HG02938 (cell line): ENCODE measurements around the gene AGBL1.
A peak's percentile ranks its signal among the peaks of the same experiment; 100 is the strongest.

Experiments used
- ATAC-seq: cut with Tn5 transposase; IDR thresholded peaks from one replicate; pipeline ENCODE4 v1.9.1; 2021; ENCODE audit warnings: mild to moderate bottlenecking, moderate library complexity; ENCODE audit not compliant: unreplicated experiment

The AGBL1 gene

DNA sequence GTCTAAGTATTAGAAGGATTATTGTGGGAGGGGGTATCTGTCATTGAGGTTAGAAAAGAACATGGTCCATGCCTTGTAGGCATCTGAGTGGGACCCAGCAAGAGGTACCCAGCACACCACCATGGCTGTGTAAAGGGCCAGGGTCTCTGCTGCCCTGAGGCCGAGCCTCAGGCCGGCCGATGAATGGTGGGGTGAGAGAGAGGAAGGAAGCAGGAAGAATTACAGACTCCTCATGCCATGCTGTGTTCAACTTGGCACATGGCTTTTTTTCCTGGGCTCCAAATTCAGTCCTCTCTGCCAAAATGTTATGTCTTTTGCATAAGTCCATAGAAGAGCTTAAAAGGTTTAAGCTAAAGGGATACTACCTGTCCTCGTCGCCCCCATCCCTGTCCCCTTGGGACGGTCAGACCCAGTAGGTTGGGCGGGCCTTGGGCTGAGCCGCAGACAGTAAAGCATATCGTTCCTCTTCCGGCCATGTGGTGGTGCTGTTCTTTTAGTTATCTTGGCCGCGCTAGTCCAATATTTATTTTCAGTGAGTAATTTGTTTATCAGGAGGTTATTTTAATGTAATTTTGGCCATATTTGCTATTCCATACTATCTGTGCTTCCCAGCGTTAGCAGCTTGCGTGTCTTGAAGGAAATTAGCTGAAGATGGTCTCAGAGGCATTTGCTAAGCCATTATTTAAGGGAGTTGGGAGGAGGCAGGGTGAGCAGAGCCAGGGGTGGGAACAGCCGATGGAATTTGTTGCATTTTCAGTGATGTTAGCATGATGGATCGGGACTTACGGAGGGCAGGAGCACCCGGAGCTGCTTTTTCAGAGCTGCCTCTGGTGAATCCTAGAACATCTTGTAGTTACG lies 152.4 kb downstream of the AGBL1 start:
- ATAC-seq: peak; percentile 72

- ATAC-seq: no peak
Measured at GRCh38 chr15:86235667-86236066, 156.0 kb downstream of the AGBL1 start.

DNA sequence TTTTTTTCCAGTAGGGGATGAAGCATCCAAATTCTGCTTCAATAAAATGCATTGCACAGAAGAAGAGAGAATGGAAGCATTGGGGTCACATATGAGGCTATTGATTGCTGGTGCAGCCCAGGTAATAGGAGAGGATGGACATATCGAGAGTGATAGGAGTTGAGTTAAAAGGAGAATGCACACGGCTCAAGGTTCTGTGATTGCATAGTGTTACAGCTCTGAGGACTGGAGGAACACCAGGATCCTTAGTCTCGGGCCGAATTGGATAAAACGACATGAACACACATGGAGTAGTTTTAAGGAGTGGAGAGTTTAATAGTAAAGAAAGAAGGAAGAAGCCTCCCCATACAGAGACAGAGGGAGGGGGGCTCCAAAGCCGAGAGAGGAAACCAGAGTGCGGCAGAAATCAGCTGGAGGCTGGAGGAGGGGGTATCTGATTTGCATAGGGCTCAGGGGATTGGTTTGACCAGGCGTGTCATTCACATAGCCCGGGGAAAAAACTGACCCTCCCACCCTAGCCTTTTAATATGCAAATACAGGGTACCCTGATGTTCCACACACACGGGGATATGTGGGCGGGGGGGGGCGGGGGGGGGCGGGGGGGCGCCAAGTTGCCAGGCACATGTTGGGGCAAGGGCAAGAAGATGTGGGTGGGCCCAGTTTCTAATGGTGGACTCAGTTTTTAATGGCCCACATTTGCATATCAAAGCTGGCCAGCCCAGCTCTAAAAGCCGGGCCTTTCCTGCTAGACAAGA lies 156.9 kb downstream of the AGBL1 start:
- no peak for ATAC-seq

DNA sequence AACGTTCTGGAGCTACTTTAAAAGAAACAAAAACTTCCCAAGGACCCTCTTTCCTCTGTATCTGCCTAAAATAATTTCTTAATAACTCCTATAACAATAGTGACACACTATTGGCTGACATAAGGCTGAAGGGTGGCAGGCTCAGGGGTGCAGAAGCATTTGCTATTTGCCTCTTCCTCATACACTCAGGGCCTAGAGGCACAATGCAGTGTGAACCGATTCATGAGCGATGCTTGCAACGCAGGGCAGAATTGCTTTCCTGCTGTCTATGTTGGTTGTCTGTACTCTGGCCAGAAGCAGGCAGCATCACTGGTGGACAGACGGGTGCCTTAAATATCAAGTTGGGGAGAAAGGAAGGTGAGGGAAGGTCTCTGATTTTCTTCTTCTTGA lies 157.4 kb downstream of the AGBL1 start:
- ATAC-seq: no peak

DNA sequence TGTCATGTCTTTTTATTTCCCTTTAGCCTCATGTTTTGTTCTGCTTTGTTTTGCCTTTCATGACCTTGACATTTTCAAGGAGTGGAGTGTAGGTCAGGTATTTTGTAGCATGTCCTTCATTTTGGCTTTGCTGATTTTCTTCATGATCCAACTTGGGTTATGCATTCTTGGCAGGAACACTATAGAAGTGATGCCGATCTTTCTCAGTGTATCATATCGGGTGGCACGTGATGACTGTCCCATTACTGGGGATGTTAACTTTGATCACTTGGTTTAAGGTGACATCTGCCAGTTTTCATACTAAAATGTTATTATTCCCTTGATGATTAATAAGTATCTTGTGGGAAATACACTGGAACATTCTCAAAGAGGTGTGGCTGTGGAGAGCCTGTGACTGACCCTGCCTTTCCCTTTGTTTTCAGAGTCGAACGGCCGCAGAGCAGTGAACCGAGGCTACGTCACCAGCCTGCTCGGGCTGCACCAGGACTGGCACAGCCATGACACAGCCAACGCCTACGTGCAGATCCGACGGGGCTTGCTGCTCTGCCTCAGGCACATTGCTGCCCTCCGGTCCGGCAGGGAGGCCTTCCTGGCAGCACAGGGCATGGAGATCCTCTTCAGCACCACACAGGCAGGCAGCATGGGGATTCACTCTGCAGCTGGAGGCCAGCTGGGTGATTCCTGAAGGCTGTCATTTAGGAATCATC lies 167.7 kb downstream of the AGBL1 start:
- no peak for ATAC-seq

GRCh38 chr15:86255247-86255646 lies 175.6 kb downstream of the AGBL1 start:
- ATAC-seq: no peak

DNA sequence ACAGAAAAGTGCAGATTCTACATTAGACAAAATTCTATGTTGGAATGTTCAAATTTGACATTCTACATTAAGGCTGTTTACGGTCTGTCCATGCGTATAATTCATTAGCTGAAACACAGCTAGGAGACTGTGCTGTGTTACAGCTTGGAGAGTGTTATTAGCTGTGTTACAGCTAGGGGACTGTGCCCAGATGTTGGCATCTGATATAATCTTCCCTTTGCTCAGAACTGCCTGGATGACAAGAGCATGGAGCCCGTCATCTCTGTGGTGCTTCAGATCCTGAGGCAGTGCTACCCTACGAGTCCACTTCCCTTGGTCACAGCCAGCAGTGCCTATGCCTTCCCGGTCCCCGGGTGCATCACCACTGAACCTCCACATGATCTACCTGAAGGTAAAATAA lies 177.0 kb downstream of the AGBL1 start:
- ATAC-seq: no peak

- ATAC-seq: no peak
Measured at GRCh38 chr15:86259589-86259988, 179.9 kb downstream of the AGBL1 start.

DNA sequence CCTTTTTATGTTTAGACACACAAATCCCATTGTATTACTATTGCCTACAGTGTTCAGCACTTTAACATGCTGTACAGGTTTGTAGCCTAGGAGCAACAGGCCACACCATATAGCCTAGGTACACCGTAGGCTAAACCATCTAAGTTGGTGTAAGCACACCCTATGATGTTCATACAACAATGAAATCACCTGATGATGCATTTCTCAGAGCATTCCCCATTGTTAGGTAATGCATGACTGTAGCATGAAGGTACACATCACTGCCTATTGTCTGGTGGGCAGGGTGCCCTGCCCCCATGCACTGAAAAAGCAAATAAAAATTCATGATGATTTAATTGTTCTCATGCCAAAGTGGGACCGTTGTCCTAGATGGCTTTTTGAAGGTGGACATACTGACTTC lies 183.6 kb downstream of the AGBL1 start:
- no peak for ATAC-seq

DNA sequence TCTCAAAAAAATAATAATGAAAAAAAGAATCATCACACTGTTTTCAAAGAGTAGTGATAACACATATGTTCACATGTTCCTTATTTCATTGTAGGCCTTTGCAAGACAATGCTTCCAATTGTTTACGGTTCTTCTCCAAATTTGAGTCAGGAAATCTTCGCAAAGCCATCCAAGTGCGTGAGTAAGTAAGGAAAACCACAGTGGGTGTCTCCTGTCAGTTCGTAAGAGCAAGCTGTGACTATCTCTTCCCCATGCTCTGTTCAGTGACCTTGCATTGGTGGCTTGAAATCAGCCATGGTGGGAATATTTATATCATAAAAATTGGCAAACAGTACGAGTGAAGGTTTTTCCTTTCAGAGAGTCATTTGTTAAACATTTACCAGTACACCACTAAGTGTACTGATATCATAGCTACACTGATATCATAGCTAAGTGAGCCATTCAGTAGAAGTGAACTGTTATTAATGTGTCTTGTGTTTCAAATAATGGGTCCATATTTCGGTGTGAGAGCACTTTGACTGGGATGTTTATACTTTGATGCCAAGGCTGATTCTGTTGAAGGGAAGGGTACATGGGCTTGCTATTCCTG lies 187.3 kb downstream of the AGBL1 start:
- ATAC-seq: no peak

DNA sequence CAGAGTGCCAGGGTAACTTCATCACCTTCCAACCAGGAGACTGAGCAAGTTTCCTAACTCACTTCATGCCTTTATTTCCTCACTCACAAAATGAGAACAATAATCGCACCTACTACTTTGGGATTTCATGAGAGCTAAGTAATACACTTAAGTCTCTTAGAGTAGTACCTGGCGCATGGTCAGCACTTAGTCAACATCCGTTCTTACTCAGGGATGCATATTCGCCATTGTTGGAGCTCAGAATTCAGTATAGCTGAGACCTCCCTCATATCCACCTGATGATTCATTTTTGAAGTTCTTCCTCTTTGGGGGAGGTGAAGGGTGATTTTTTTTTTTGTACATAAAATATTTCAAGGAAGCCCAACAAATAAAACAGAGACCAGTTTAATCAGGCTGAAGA lies 188.2 kb downstream of the AGBL1 start:
- ATAC-seq: no peak

DNA sequence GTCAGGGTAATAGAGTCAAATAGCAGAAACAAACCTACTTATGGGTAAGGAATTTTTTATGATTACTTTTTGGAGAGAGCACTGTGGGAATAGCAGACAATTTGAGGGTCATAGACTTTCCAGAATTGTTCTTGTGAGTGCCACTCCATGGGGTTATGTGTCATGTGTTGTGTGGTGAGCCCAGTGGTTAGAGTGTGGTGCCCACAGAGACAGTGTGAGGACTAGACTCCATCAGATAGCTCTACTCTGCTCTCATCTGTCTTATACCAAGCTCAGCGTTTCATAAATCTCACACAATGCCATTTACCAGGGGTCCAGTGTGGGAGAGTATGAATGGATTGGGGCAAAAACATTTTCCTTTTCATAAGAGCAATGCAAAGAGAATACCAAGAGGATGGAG lies 188.9 kb downstream of the AGBL1 start:
- ATAC-seq: no peak

DNA sequence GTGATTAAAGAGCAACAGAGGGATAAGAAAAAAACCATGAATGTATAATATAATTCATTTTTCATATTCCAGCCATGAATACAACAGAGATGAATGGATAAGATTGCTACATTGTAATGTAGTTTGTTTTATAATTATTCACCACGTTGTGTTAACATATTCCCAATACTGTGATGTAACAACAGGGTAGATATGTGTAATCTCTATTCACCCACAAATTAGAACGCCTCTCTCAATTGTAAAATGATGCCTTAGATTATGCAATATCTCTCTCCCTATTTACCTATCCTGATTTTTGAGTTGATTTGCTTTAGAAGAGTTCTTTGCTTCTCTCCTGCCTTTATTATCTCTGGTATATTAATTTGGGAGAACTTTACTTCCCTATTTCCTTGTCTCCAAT lies 193.6 kb downstream of the AGBL1 start:
- no peak for ATAC-seq

- ATAC-seq: no peak
Measured at GRCh38 chr15:86275361-86275760, 195.7 kb downstream of the AGBL1 start.

DNA sequence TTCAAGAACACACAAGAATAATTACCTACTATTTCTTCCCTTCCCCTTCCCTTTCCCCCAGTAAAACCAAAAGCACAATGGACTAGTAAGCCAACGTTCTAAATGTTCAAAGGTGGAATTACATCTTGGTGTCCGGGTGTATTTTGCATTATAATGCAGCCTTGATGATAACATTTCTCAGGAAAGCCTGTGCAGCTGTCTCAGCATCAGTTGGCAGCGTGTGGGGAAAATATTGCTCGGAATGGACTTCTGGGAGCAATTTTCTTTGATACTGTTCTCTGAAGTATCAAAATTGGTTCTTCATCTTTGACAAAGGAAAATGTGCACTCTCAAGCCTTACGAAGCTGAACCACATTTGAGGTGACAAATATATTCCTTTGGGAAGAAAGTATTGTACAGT lies 198.9 kb downstream of the AGBL1 start:
- ATAC-seq: no peak

DNA sequence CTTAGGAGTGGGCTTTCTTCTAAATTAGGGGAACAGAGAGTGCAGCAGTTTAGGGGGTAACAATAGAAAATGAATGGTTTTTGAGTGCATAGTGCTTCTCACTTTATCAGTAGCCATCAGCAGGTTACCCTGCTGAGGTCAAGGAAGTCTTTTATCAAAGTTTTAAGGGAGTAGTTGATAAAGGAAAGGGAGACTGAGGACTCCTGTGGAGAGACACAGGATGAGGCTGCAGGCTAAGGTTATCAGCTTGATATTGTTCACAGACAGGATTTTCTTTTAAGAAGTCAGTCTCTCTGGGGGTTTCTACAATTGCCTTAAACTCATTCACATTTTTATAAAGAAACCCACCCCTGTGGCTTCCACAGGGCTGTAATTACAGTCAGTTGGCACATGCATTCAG lies 205.0 kb downstream of the AGBL1 start:
- no peak for ATAC-seq

DNA sequence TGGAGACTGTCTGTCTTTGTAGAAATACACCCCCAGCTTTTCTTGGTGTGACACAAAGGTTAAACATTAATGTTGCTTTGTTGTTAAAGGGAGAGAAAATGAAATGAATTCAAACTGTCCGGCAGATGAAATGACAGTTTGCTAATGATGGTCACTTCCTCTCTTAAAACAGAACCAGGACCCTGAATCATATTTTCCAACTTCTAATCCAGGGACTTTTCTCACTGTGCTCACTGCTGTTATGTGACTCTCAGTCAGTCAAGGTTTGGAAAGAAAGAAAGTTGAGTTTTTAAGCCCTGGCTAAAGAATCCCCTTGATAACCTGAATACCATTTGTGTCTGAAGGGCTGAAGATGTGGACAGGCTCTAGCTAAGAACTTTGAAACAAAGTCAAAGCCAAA lies 215.8 kb downstream of the AGBL1 start:
- no peak for ATAC-seq

GRCh38 chr15:86296769-86297168 lies 217.1 kb downstream of the AGBL1 start:
- ATAC-seq: no peak

- ATAC-seq: no peak
Measured at GRCh38 chr15:86300390-86301125, 220.9 kb downstream of the AGBL1 start.

GRCh38 chr15:86311568-86312280 lies 232.1 kb downstream of the AGBL1 start:
- ATAC-seq: no peak
